ENCODE measurements around the gene GFI1B.

GRCh38 chr9:133003671-133004090 lies 25.2 kb downstream of the GFI1B start:
- TF ChIP-seq CTCF (conservative IDR thresholded peaks at IDR 0.05) (no peak), ZFX (IDR thresholded peaks at IDR 0.05) (no peak)
